HepG2 (cell line): ENCODE data around the gene PIGN. TPM values are rescaled to one million over a fixed set of nuclear protein-coding genes. Genes with fewer than 3 reads are reported as not detected.

Experiments
- ATAC-seq: fragments of 200-7000 bp; cut with Tn5 transposase; 3 replicates; pipeline ENCODE4 v1.9.1; 2020; ENCODE audit warnings: mild to moderate bottlenecking, moderate library complexity
- BruUV-seq: library from RNA; stranded (reverse); fragments of 400-500 nt; replicated peaks from 2 replicates; lab custom pipeline; 2021; lab: Mats Ljungman, UMichigan
- CTCF ChIA-PET: fragments of 300-600 bp; formaldehyde crosslinking; extraction: SDS; loops from one replicate; lab custom pipeline; 2021; ENCODE audit warnings: low total read pairs, inconsistent platforms, low intra/inter-chr PET ratio; lab: Yijun Ruan, JAX
- POLR2A ChIA-PET: fragments of 350-600 bp; sonication (Branson Sonifier 250); formaldehyde crosslinking; loops from one replicate; lab custom pipeline; 2020; ENCODE audit warnings: antibody characterized with exemption, inconsistent platforms; lab: Yijun Ruan, JAX
- DNase-seq: peaks from one replicate; pipeline ENCODE4 v3.0.0-alpha.2; 2015; ENCODE audit warnings: low spot score
- FAIRE-seq: peaks from 3 replicates; lab custom pipeline; 2011; peaks lifted over from hg19 to GRCh38; lab: Jason Lieb, UNC
- H2AFZ ChIP-seq: one replicate; pipeline ENCODE4 v1.6.1; 2011; ENCODE audit warnings: low read length, inconsistent platforms
- H3K27ac ChIP-seq: fragments of 300-600 bp; 3 replicates; pipeline ENCODE4 v1.8.0; 2011; ENCODE audit warnings: mixed run types, mild to moderate bottlenecking, mixed read lengths, low read length, inconsistent platforms; ENCODE audit not compliant: insufficient read depth; ENCODE audit errors: extremely low read length
- H3K27me3 ChIP-seq, 2 experiments: fragments of 200-600 bp in 1 of 2; 2 replicates in 1 of 2; 3 replicates in 1 of 2; pipeline versions ENCODE4 v1.6.0 to v1.8.0; 2011; ENCODE audit warnings: low read length in 2 of 2, mild to moderate bottlenecking in 2 of 2, moderate library complexity in 2 of 2, inconsistent platforms in 1 of 2; ENCODE audit not compliant: insufficient read depth in 2 of 2, control insufficient read depth in 1 of 2
- H3K36me3 ChIP-seq, 2 experiments: fragments of 200-600 bp in 1 of 2; replicated peaks in 1 of 2; 2 replicates in 1 of 2; 3 replicates in 1 of 2; pipeline versions ENCODE4 v1.5.1 to v1.8.0; 2011; ENCODE audit warnings: low read length in 2 of 2, inconsistent platforms in 1 of 2; ENCODE audit not compliant: insufficient read depth in 2 of 2, control insufficient read depth in 1 of 2
- H3K4me1 ChIP-seq: 2 replicates; pipeline ENCODE4 v1.5.1; 2012; ENCODE audit warnings: low read length, inconsistent platforms; ENCODE audit not compliant: insufficient read depth
- H3K4me2 ChIP-seq: 2 replicates; pipeline ENCODE4 v1.6.0; 2011; ENCODE audit warnings: low read depth, low read length, inconsistent platforms
- H3K4me3 ChIP-seq, 3 experiments: fragments of 200-600 bp in 1 of 3; sonication (generic), shearing (Covaris generic) in 1 of 3; replicated peaks in 1 of 3; 2 replicates each; pipeline ENCODE4 v1.5.1; 2011 to 2016; ENCODE audit warnings: low read length in 3 of 3, inconsistent platforms in 2 of 3, low read depth in 2 of 3, mild to moderate bottlenecking in 2 of 3, control low read depth in 1 of 3, mixed read lengths in 1 of 3; ENCODE audit not compliant: insufficient read depth in 1 of 3
- H3K79me2 ChIP-seq: one replicate; pipeline ENCODE4 v1.6.1; 2011; ENCODE audit warnings: low read length, inconsistent platforms; ENCODE audit not compliant: insufficient read depth
- H3K9ac ChIP-seq: 2 replicates; pipeline ENCODE4 v1.6.0; 2011; ENCODE audit warnings: mild to moderate bottlenecking, low read depth, low read length, inconsistent platforms; ENCODE audit not compliant: insufficient read depth
- H3K9me3 ChIP-seq: 2 replicates; pipeline ENCODE4 v1.5.1; 2012; ENCODE audit warnings: mild to moderate bottlenecking, low read length
- H4K20me1 ChIP-seq: 2 replicates; pipeline ENCODE4 v1.6.0; 2011; ENCODE audit warnings: inconsistent platforms, mild to moderate bottlenecking, low read length, moderate library complexity; ENCODE audit not compliant: insufficient read depth
- ASH2L ChIP-seq: fragments of 300-600, 200-600 bp; sonication (generic); IDR thresholded peaks from 2 replicates; pipeline ENCODE4 v1.7.0; 2017; ENCODE audit warnings: low read depth, mild to moderate bottlenecking, moderate library complexity, mixed read lengths, low read length; ENCODE audit not compliant: insufficient read length
- ATF7-NPFF ChIP-seq: sonication (generic); formaldehyde crosslinking; IDR thresholded peaks from 2 replicates; pipeline ENCODE4 v1.8.1; 2023; ENCODE audit warnings: mild to moderate bottlenecking, low read depth, missing genetic modification reagents, moderate library complexity
- HNRNPL ChIP-seq: fragments of 200-400 bp; formaldehyde crosslinking; IDR thresholded peaks from 2 replicates; pipeline ENCODE4 v1.6.1; 2017; ENCODE audit warnings: mild to moderate bottlenecking, low read depth, low read length
- MAFF ChIP-seq: IDR thresholded peaks from 2 replicates; pipeline ENCODE4 v1.6.1; 2011; ENCODE audit warnings: low read depth, low read length, improper control_type of control experiment
- MAFK ChIP-seq, 2 experiments: IDR thresholded peaks in 1 of 2; conservative IDR thresholded peaks in 1 of 2; 2 replicates each; pipeline ENCODE4 v1.6.1; 2011; ENCODE audit warnings: improper control_type of control experiment in 2 of 2, low read length in 2 of 2
- RFXANK ChIP-seq: IDR thresholded peaks from 2 replicates; pipeline ENCODE4 v1.6.1; 2016
- SP5 ChIP-seq: IDR thresholded peaks from 2 replicates; pipeline ENCODE4 v1.6.1; 2016; ENCODE audit warnings: low read depth, borderline replicate concordance
- TCF12 ChIP-seq, 2 experiments: fragments of 450-650 bp in 1 of 2; sonication (generic) in 1 of 2; formaldehyde crosslinking in 1 of 2; IDR thresholded peaks; 2 replicates each; pipeline versions ENCODE4 v1.6.1 to v1.8.0; 2017 to 2022; ENCODE audit warnings: antibody characterized with exemption in 1 of 2, mild to moderate bottlenecking in 1 of 2, missing genetic modification reagents in 1 of 2, moderate library complexity in 1 of 2
- ZKSCAN1 ChIP-seq: fragments of 150-350 bp; IDR thresholded peaks from 2 replicates; pipeline ENCODE4 v1.6.1; 2014; ENCODE audit warnings: low read length
- ZNF644 ChIP-seq: IDR thresholded peaks from 2 replicates; pipeline ENCODE4 v1.6.1; 2016; ENCODE audit warnings: low read depth
- ZNF724P ChIP-seq: sonication (generic); formaldehyde crosslinking; IDR thresholded peaks from 2 replicates; pipeline ENCODE4 v1.8.0; 2022; ENCODE audit warnings: missing genetic modification reagents, borderline replicate concordance
- ZNF761 ChIP-seq: sonication (generic); formaldehyde crosslinking; conservative IDR thresholded peaks from 2 replicates; pipeline ENCODE4 v1.4.0; 2020; ENCODE audit warnings: mild to moderate bottlenecking, missing genetic modification reagents
- ZNF883 ChIP-seq: sonication (generic); formaldehyde crosslinking; IDR thresholded peaks from 2 replicates; pipeline ENCODE4 v1.5.1; 2020; ENCODE audit warnings: mild to moderate bottlenecking, missing genetic modification reagents; ENCODE audit errors: not compliant biosample characterization
- WGBS: methylation state at CpG from one replicate; pipeline ENCODE4 v1.1.6; 2017; ENCODE audit warnings: low lambda C conversion rate; 5-methylcytosine and 5-hydroxymethylcytosine counted together
- in situ Hi-C: cut with HindIII; loops from 2 replicates; pipeline ENCODE4 v1.10.0; 2017; ENCODE audit warnings: low pct_unique_long_range_greater_than_20kb; ENCODE audit not compliant: extremely low pct_ligation_motif_present
- intact Hi-C: fragments of 100-400 bp; cut with micrococcal nuclease; formaldehyde crosslinking; loops from one replicate; pipeline ENCODE4 v1.10.0; 2022; ENCODE audit not compliant: unreplicated experiment
- polyA plus RNA-seq, 8 experiments: library from polyadenylated mRNA; depleted of rRNA in 3 of 8; stranded (reverse) in 7 of 8; unstranded in 1 of 8; fragments of >200 nt; fragmentation: Illumina TruSeq in 4 of 8; extraction: Trizol in 4 of 8; gene quantifications; 2 replicates each; pipeline versions ENCODE4 v1.2.1 to v1.2.3, GENCODE V29; 2011 to 2016; ENCODE audit warnings: low read depth in 4 of 8, missing spikeins in 1 of 8, mixed read lengths in 1 of 8; ENCODE audit not compliant: insufficient read depth in 1 of 8
- total RNA-seq, 5 experiments: library from RNA; depleted of rRNA; stranded (reverse); fragments of >200 nt; fragmentation: Illumina TruSeq; extraction: Trizol; gene quantifications; 2 replicates each; pipeline ENCODE4 v1.2.3, GENCODE V29; 2016; ENCODE audit warnings: low read depth in 1 of 5
- TF ChIP-seq, protein P1 (sequence below): sonication (generic); formaldehyde crosslinking; IDR thresholded peaks from 2 replicates; pipeline ENCODE4 v1.8.0; 2022; ENCODE audit warnings: low read depth, missing genetic modification reagents
- TF ChIP-seq, protein P2 (sequence below): sonication (generic); formaldehyde crosslinking; IDR thresholded peaks from 2 replicates; pipeline ENCODE4 v1.8.1; 2023; ENCODE audit warnings: missing genetic modification reagents, mild to moderate bottlenecking, borderline replicate concordance
- TF ChIP-seq, protein P3 (sequence below): sonication (generic); formaldehyde crosslinking; IDR thresholded peaks from 2 replicates; pipeline ENCODE4 v1.4.0; 2020; ENCODE audit warnings: missing genetic modification reagents

Gene PIGN
- total and polyA plus RNA-seq, 2 of the 13 experiments (the other 11 are each of a cell fraction or from before 2014, with no cell fraction given): 15.5 to 33.6 TPM

DNA sequence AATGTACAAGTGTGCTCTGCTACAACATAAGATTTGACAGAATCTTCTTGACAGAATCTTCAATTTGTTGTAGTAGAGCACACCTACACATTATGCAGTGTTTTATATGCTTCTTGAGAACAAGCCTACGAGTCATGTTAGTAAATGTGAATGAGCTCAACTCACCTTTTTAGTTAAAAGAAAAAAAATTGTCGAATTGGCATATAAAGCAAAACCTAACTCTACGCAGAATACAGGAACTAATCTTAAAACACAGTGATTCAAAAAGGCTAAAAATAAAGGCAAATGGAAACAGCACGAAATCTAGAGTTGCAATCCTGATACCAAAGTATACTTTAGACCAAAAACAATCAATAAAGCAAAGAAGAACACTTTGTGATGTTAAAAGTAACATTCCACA lies 87.9 kb downstream of the PIGN start:
- Histone ChIP-seq H3K4me1 (no peaks in the 10 kb centered on the region), H4K20me1 (no peaks in the 10 kb centered on the region), H3K27me3 (no peaks in the 10 kb centered on the region), H3K9ac (no peak overlapping the region), H3K9me3 (no peaks in the 10 kb centered on the region), H3K27ac (no peak overlapping the region), H3K36me3 (peaks cover 0 to 10% of the 10 kb centered on the region in 2 experiments; a peak in 2 of 5 replicates), H3K4me3 (no peak overlapping the region), H3K79me2 (no peaks in the 10 kb centered on the region), H3K4me2 (no peak overlapping the region), H2AFZ (no peak overlapping the region)
- in situ Hi-C loops: no loop called here
- ATAC-seq (no peak), DNase-seq (no peak), FAIRE-seq (no peak)
- intact Hi-C loops: no loop called here
- BruUV-seq: no TSS peak
- WGBS: 96% methylated on average over 4 of the region's 4 CpGs
- ChIA-PET CTCF (no interaction called here), POLR2A (no interaction called here)
- TF ChIP-seq MAFK (conservative IDR thresholded peaks at IDR 0.05 in 1 of 2, IDR thresholded peaks at IDR 0.05 in 1 of 2; ENCODE audit: low read length in 2 of 2): peak; percentile 50 to 58; a peak in 2 of 4 replicates
- TF ChIP-seq TCF12 (IDR thresholded peaks at IDR 0.05): no peak
- no peak for TF ChIP-seq TCF12 (CRISPR knock-in tag; IDR thresholded peaks at IDR 0.05)
- 0 out of 2 replicates have a peak, but pooled peaks have one; percentile 19 for TF ChIP-seq MAFF
- no peak for TF ChIP-seq ASH2L

DNA sequence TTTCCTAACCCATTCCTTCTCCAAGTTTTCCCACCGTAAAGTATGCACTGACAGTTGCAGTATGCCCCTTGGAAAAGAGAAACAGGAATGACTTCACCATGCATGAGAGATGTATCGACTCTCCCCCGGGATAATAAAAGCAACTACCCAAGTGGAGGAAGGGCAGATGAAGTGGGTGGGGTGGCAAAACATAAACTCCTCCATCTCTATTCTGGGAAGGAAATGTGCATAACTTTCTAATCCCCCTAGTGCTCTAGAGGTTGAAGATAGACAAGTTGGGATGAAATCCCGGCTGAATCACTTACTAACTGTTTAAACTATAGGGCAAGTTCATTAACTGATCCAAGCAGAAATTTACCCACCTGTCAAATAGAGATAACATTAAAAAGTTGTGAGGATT lies 89.2 kb downstream of the PIGN start:
- intact Hi-C loops: no loop called here
- Histone ChIP-seq H4K20me1 (no peaks in the 10 kb centered on the region), H3K79me2 (no peaks in the 10 kb centered on the region), H3K9me3 (no peaks in the 10 kb centered on the region), H3K27me3 (no peaks in the 10 kb centered on the region)
- FAIRE-seq: no peak
- POLR2A ChIA-PET: no interaction called here
- no TSS peak for BruUV-seq
- WGBS: 96% methylated on average over 4 of the region's 4 CpGs
- in situ Hi-C loops: no loop called here
- no peak for TF ChIP-seq ZNF724P (CRISPR knock-in tag)
- no peak for TF ChIP-seq ZNF883 (CRISPR knock-in tag)
- TF ChIP-seq, protein P1, sequence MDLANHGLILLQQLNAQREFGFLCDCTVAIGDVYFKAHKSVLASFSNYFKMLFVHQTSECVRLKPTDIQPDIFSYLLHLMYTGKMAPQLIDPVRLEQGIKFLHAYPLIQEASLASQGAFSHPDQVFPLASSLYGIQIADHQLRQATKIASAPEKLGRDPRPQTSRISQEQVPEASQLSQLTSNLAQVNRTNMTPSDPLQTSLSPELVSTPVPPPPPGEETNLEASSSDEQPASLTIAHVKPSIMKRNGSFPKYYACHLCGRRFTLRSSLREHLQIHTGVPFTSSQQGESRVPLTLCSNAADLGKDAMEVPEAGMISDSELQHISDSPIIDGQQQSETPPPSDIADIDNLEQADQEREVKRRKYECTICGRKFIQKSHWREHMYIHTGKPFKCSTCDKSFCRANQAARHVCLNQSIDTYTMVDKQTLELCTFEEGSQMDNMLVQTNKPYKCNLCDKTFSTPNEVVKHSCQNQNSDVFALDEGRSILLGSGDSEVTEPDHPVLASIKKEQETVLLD (CRISPR knock-in tag): no peak
- TF ChIP-seq, protein P2, sequence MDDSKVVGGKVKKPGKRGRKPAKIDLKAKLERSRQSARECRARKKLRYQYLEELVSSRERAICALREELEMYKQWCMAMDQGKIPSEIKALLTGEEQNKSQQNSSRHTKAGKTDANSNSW (CRISPR knock-in tag): no peak
- no peak for TF ChIP-seq ZNF644 (CRISPR knock-in tag)
- TF ChIP-seq, protein P3, sequence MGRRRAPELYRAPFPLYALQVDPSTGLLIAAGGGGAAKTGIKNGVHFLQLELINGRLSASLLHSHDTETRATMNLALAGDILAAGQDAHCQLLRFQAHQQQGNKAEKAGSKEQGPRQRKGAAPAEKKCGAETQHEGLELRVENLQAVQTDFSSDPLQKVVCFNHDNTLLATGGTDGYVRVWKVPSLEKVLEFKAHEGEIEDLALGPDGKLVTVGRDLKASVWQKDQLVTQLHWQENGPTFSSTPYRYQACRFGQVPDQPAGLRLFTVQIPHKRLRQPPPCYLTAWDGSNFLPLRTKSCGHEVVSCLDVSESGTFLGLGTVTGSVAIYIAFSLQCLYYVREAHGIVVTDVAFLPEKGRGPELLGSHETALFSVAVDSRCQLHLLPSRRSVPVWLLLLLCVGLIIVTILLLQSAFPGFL (CRISPR knock-in tag): no peak
- no peak for TF ChIP-seq RFXANK
- TF ChIP-seq HNRNPL: no peak
- TF ChIP-seq ZKSCAN1: no peak
- no peak for TF ChIP-seq ATF7-NPFF (CRISPR knock-in tag)
- no peak for TF ChIP-seq SP5 (CRISPR knock-in tag)
- TF ChIP-seq ZNF761 (CRISPR knock-in tag): no peak
- TF ChIP-seq, all 625 proteins: peak for 0
- H3K4me3 ChIP-seq: no peak overlapping the region
- H3K36me3 ChIP-seq: peaks cover 0 to 7% of the 10 kb centered on the region in 2 experiments; a peak in 2 of 5 replicates
- H3K9ac ChIP-seq: no peak overlapping the region
- CTCF ChIA-PET: no interaction called here
- no peak overlapping the region for H2AFZ ChIP-seq
- no peak overlapping the region for H3K27ac ChIP-seq
- DNase-seq (no peak), ATAC-seq (no peak)
- no peaks in the 10 kb centered on the region for H3K4me1 ChIP-seq
- no peak overlapping the region for H3K4me2 ChIP-seq
